ENCODE results near the gene SRRM2. TPM values are rescaled to one million over a fixed set of nuclear protein-coding genes. Genes with fewer than 3 reads are reported as not detected.

The SRRM2 gene
- polyA plus RNA-seq, 1 experiment = 105 TPM

GRCh38 chr16:2786826-2787151, 34.4 kb downstream of the SRRM2 start:
- ChIA-PET POLR2A (no interaction called here), CTCF (no interaction called here)
- no peak overlapping the region for H3K4me3 ChIP-seq (ENCODE audit: low read depth, low read length)
- no peaks in the 10 kb centered on the region for H3K36me3 ChIP-seq (ENCODE audit: control insufficient read depth, insufficient read depth, low read length)
- DNase-seq (ENCODE audit: low read depth) = no peak
- peaks cover 44% of the 10 kb centered on the region for H3K27me3 ChIP-seq (ENCODE audit: control insufficient read depth, insufficient read depth, low read length)
- no peak for TF ChIP-seq CTCF (IDR thresholded peaks at IDR 0.05; ENCODE audit: insufficient read depth, low read depth, low read length)

- Histone ChIP-seq H3K36me3 (ENCODE audit: control insufficient read depth, insufficient read depth, low read length) (no peaks in the 10 kb centered on the region), H3K4me3 (ENCODE audit: low read depth, low read length) (no peak within 1 kb of the TSS), H3K27me3 (ENCODE audit: control insufficient read depth, insufficient read depth, low read length) (peaks cover 44% of the 10 kb centered on the region)
- no peak for DNase-seq (ENCODE audit: low read depth)
- no peak for TF ChIP-seq CTCF (IDR thresholded peaks at IDR 0.05; ENCODE audit: insufficient read depth, low read depth, low read length)
- ChIA-PET CTCF (no interaction called here), POLR2A (no interaction called here)
Measured at GRCh38 chr16:2787406-2787805, 35.0 kb downstream of the SRRM2 start, which contains the start of gene PRSS33. Gene PRSS33 (minus strand): TSS chr16:2787560. CDS start chr16:2786547, 1,013 bp downstream.

- no peak for DNase-seq (ENCODE audit: low read depth)
- ChIA-PET CTCF (no interaction called here), POLR2A (no interaction called here)
- Histone ChIP-seq H3K4me3 (ENCODE audit: low read depth, low read length) (no peak overlapping the region), H3K36me3 (ENCODE audit: control insufficient read depth, insufficient read depth, low read length) (no peaks in the 10 kb centered on the region), H3K27me3 (ENCODE audit: control insufficient read depth, insufficient read depth, low read length) (peaks cover 44% of the 10 kb centered on the region)
- TF ChIP-seq CTCF (IDR thresholded peaks at IDR 0.05; ENCODE audit: insufficient read depth, low read depth, low read length) = no peak
Measured at GRCh38 chr16:2787961-2788360, 35.5 kb downstream of the SRRM2 start.

- no peak for TF ChIP-seq CTCF (IDR thresholded peaks at IDR 0.05; ENCODE audit: insufficient read depth, low read depth, low read length)
- no peaks in the 10 kb centered on the region for H3K36me3 ChIP-seq (ENCODE audit: control insufficient read depth, insufficient read depth, low read length)
- CTCF ChIA-PET = no interaction called here
- POLR2A ChIA-PET = no interaction called here
- peaks cover 28% of the 10 kb centered on the region for H3K27me3 ChIP-seq (ENCODE audit: control insufficient read depth, insufficient read depth, low read length)
- H3K4me3 ChIP-seq (ENCODE audit: low read depth, low read length) = no peak overlapping the region
- no peak for DNase-seq (ENCODE audit: low read depth)
Measured at GRCh38 chr16:2790631-2791030, 38.2 kb downstream of the SRRM2 start.

GRCh38 chr16:2791174-2791573, 38.7 kb downstream of the SRRM2 start:
- Histone ChIP-seq H3K4me3 (ENCODE audit: low read depth, low read length) (no peak overlapping the region), H3K36me3 (ENCODE audit: control insufficient read depth, insufficient read depth, low read length) (no peaks in the 10 kb centered on the region), H3K27me3 (ENCODE audit: control insufficient read depth, insufficient read depth, low read length) (peaks cover 23% of the 10 kb centered on the region)
- POLR2A ChIA-PET = no interaction called here
- CTCF ChIA-PET = no interaction called here
- DNase-seq (ENCODE audit: low read depth) = no peak
- no peak for TF ChIP-seq CTCF (IDR thresholded peaks at IDR 0.05; ENCODE audit: insufficient read depth, low read depth, low read length)
